HEK293T (cell line): ENCODE measurements around the gene FKBP5.

Experiments
- CTBP1 ChIP-seq: fragments of 450-650 bp; IDR thresholded peaks from 2 replicates; pipeline ENCODE4 v1.6.1; 2016; ENCODE audit warnings: borderline replicate concordance
- FOXK2 ChIP-seq: fragments of 450-650 bp; IDR thresholded peaks from 2 replicates; pipeline ENCODE4 v1.6.1; 2016; ENCODE audit warnings: mild to moderate bottlenecking
- FOXM1 ChIP-seq: fragments of 450-650 bp; IDR thresholded peaks from 2 replicates; pipeline ENCODE4 v1.6.1; 2017; ENCODE audit warnings: mild to moderate bottlenecking, borderline replicate concordance
- SP1 ChIP-seq: fragments of 450-650 bp; IDR thresholded peaks from 2 replicates; pipeline ENCODE4 v1.6.1; 2017
- SUZ12 ChIP-seq: fragments of 450-650 bp; IDR thresholded peaks from 2 replicates; pipeline ENCODE4 v1.6.1; 2016; ENCODE audit warnings: mild to moderate bottlenecking
- TARDBP ChIP-seq: fragments of 450-650 bp; IDR thresholded peaks from 2 replicates; pipeline ENCODE4 v1.6.1; 2016

- TF ChIP-seq SP1 (no peak), SUZ12 (no peak), TARDBP (no peak), FOXM1 (no peak), FOXK2 (no peak), CTBP1 (no peak)
Measured at GRCh38 chr6:35586542-35586941, 102.2 kb downstream of the FKBP5 start.
